ENCODE measurements around the gene FLRT1.

Gene FLRT1

GRCh38 chr11:63997801-63998337 is 37.9 kb upstream of the FLRT1 start:
- H3K4me2 ChIP-seq: peak overlapping the region in 10 of 11 experiments; percentile 77 to 97 (median 91); a peak in 18 of 22 replicates
- no peak overlapping the region for H3K4me3 ChIP-seq
- peaks cover 0 to 23% (median 12%) of the 10 kb centered on the region in 11 experiments; a peak in 16 of 22 replicates for H3K27me3 ChIP-seq
- H4K20me1 ChIP-seq: peaks cover 61 to 100% (median 98%) of the 10 kb centered on the region in 11 experiments
- peaks cover 45 to 63% (median 56%) of the 10 kb centered on the region in 11 experiments for H3K36me3 ChIP-seq
- H3K27ac ChIP-seq: no peak overlapping the region
- peak overlapping the region in 5 of 11 experiments; percentile 4 to 47 (median 19); a peak in 4 of 22 replicates for H3K9ac ChIP-seq
- H3K9me3 ChIP-seq (replicated peaks in 1 of 11): no peaks in the 10 kb centered on the region
- peaks cover 75 to 91% (median 87%) of the 10 kb centered on the region in 10 experiments for H3K4me1 ChIP-seq
- no peak for TF ChIP-seq Cebpa-rat (IDR thresholded peaks at IDR 0.05)

GRCh38 chr11:63998558-63999348 is 37.0 kb upstream of the FLRT1 start:
- H3K27me3 ChIP-seq: peaks cover 0 to 28% (median 12%) of the 10 kb centered on the region in 11 experiments; a peak in 16 of 22 replicates
- peak overlapping the region in 6 of 10 experiments; percentile 38 to 64 (median 43); a peak in 6 of 20 replicates for H3K4me3 ChIP-seq
- peak overlapping the region in 2 of 11 experiments; percentile 47 to 53; a peak in 4 of 22 replicates for H3K9ac ChIP-seq
- no peaks in the 10 kb centered on the region for H3K9me3 ChIP-seq (replicated peaks in 1 of 11)
- peaks cover 67 to 91% (median 86%) of the 10 kb centered on the region in 10 experiments for H3K4me1 ChIP-seq
- TF ChIP-seq Cebpa-rat (IDR thresholded peaks at IDR 0.05): no peak
- no peak overlapping the region for H3K27ac ChIP-seq
- H4K20me1 ChIP-seq: peaks cover 61 to 100% (median 97%) of the 10 kb centered on the region in 11 experiments
- peak overlapping the region; percentile 77 to 97 (median 92) for H3K4me2 ChIP-seq
- peaks cover 44 to 54% (median 49%) of the 10 kb centered on the region in 11 experiments for H3K36me3 ChIP-seq

DNA sequence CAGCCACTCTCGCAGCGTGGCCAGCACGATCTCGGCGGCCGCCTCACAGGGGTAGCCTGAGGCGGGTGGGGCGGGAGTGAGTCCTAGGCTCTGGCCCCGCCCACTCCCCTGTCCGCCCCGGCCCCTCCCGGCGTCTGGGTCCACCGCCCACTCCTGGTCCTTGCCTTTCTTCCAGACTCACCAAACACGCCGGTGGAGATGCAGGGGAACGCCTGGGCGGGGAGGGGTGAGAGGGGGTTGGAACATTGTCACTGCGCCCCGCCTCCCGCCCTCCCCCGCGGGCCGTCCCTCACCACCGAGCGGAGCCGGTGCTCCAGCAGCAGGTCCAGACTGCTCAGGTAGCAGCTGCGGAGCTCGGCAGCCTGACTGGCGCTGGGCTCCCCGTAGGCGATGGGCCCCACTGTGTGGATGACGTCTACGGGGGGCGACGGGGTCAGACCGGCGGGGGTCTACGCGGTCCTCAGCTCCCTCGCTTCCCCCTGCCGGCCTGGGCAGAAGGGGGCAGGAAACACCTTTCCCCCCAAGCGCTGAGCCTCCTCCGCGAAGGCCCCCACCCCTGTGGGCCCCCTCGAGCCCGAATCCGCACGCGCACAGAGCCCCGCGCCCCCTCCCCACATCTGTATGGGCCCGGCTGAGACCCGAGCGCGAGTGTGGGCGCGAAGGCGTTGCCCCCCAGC is 36.2 kb upstream of the FLRT1 start:
- TF ChIP-seq Cebpa-rat (IDR thresholded peaks at IDR 0.05): no peak

DNA sequence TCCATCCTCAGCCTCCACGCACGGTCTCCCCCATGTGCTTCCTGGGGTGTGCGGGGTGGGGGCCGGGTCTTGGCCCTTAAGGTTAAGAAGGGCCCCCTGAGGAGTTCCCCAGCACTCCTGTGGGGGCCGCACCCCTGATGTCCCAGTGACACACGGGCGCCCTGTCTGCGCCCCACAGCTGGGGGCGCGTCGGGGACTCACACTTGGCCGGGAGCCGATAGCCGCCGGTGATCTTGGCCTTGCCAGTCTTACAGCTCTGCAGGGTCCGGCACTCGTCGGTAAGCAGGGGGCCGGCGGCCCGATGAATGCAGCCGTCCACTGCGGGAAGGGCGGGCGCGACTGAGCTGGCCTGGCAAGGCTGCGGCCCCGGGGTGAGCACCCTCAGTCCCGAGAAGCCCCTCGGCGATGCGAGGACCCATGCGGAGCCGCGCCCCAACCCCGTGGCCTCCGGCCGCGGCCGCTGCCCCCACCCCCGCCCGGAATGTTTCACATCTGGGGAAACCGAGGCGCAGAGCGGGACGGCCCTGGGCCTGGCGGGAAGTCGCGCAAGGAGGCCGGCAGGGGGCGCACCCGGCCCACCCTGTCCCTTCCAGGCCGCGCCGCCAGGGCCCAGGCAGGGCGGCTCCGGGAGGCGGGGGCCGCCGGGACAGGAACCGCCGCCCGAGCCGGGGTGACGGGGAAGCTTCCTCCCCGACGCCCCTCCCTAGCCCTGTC is 35.5 kb upstream of the FLRT1 start:
- Histone ChIP-seq H3K4me2 (peak overlapping the region; percentile 77 to 97 (median 92)), H3K27me3 (peaks cover 0 to 30% (median 12%) of the 10 kb centered on the region in 11 experiments; a peak in 16 of 22 replicates), H3K9ac (peak overlapping the region; percentile 6 to 63 (median 47); a peak in 17 of 22 replicates), H4K20me1 (peaks cover 50 to 95% (median 93%) of the 10 kb centered on the region in 11 experiments), H3K36me3 (peaks cover 31 to 40% (median 36%) of the 10 kb centered on the region in 11 experiments), H3K9me3 (replicated peaks in 1 of 11) (no peaks in the 10 kb centered on the region), H3K4me3 (peak overlapping the region; percentile 25 to 64 (median 42); a peak in 19 of 20 replicates), H3K27ac (0 out of 22 replicates have a peak overlapping the region, but pooled peaks of 2 of the 11 experiments have one; percentile 4 to 34), H3K4me1 (peaks cover 55 to 88% (median 79%) of the 10 kb centered on the region in 10 experiments)
- TF ChIP-seq Cebpa-rat (IDR thresholded peaks at IDR 0.05): no peak

More for the DNA sequence above, 36.2 kb upstream of the FLRT1 start:
- Histone ChIP-seq H3K4me3 (peak overlapping the region in 9 of 10 experiments; percentile 25 to 64 (median 42); a peak in 15 of 20 replicates), H3K9ac (peak overlapping the region in 8 of 11 experiments; percentile 33 to 63 (median 51); a peak in 13 of 22 replicates), H4K20me1 (peaks cover 57 to 100% (median 97%) of the 10 kb centered on the region in 11 experiments), H3K4me1 (peaks cover 60 to 90% (median 85%) of the 10 kb centered on the region in 10 experiments), H3K27me3 (peaks cover 0 to 30% (median 12%) of the 10 kb centered on the region in 11 experiments; a peak in 16 of 22 replicates), H3K4me2 (peak overlapping the region; percentile 77 to 97 (median 92)), H3K27ac (no peak overlapping the region), H3K9me3 (replicated peaks in 1 of 11) (no peaks in the 10 kb centered on the region), H3K36me3 (peaks cover 38 to 47% (median 43%) of the 10 kb centered on the region in 11 experiments)

GRCh38 chr11:64000740-64001483 is 34.8 kb upstream of the FLRT1 start:
- peaks cover 24 to 32% (median 29%) of the 10 kb centered on the region in 11 experiments for H3K36me3 ChIP-seq
- no peak for TF ChIP-seq Cebpa-rat (IDR thresholded peaks at IDR 0.05)
- H3K27me3 ChIP-seq: peaks cover 1 to 35% (median 16%) of the 10 kb centered on the region in 11 experiments; a peak in 19 of 22 replicates
- peak overlapping the region; percentile 6 to 63 (median 45); a peak in 11 of 22 replicates for H3K9ac ChIP-seq
- peaks cover 55 to 83% (median 75%) of the 10 kb centered on the region in 10 experiments for H3K4me1 ChIP-seq
- peak overlapping the region; percentile 25 to 64 (median 42); a peak in 16 of 20 replicates for H3K4me3 ChIP-seq
- peak overlapping the region in 2 of 11 experiments; percentile 4 to 34; a peak in 2 of 22 replicates for H3K27ac ChIP-seq
- peak overlapping the region; percentile 77 to 97 (median 92) for H3K4me2 ChIP-seq
- H3K9me3 ChIP-seq (replicated peaks in 1 of 11): no peaks in the 10 kb centered on the region
- peaks cover 44 to 95% (median 86%) of the 10 kb centered on the region in 11 experiments for H4K20me1 ChIP-seq

DNA sequence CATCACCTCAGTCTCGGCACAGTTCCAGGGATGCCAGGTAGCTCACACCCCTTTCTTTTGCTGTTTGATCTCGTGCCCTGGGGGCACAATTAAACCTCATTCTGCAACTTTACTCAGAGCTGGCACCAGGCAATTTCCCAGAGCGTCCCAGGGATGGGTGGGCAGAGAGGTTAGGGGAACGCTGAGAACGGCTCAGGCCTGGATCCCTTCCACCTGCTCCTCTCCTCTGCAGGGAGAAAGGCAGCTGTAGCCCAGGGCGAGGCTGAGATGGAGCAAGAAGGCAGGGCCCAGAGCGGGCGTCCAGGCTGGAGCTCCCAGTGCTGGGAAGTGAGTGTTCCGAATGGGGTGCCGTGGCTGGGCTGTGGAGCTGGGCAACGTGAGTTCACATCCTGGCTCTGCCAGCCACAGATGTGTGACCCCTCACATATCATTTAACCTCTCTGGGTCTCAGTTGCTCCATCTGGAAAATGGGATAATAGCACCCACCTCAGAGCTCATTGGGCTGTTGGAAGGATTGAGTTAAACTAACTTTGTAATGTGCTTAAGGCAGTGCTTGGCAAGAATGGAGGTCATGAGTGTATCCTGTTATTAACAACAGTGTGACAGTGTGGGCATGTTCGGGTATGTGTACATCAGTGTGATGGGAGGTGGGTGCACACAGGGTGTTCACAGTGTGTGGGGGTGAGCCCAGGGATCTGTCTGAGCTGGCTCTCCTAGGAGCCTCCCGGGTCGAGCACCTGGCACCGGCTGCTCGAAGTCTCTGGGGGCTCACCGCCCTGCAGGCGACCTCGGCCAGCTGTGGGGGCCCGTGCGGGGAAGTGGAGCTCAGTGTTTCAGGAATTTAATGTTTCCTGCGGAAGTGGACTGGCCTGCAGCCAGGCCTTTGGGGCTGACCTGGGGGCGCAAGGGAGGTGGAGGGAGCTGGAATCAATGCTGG is 34.0 kb upstream of the FLRT1 start:
- TF ChIP-seq Cebpa-rat (IDR thresholded peaks at IDR 0.05): no peak
- Histone ChIP-seq H3K9me3 (replicated peaks in 1 of 11) (no peaks in the 10 kb centered on the region), H3K4me2 (peak overlapping the region; percentile 77 to 97 (median 92)), H3K27me3 (peaks cover 9 to 44% (median 24%) of the 10 kb centered on the region in 11 experiments), H3K36me3 (peaks cover 16 to 24% (median 20%) of the 10 kb centered on the region in 11 experiments), H3K4me1 (peaks cover 55 to 79% (median 73%) of the 10 kb centered on the region in 10 experiments), H4K20me1 (peaks cover 35 to 95% (median 79%) of the 10 kb centered on the region in 11 experiments; a peak in 21 of 22 replicates), H3K9ac (peak overlapping the region in 8 of 11 experiments; percentile 1 to 56 (median 41); a peak in 12 of 22 replicates), H3K27ac (peak overlapping the region in 3 of 11 experiments; percentile 25 to 55 (median 46); a peak in 5 of 22 replicates), H3K4me3 (peak overlapping the region in 2 of 10 experiments; percentile 28 to 38; a peak in 2 of 20 replicates)

Measured in BLaER1 treated with 17β-estradiol and CSF1 and Interleukin-3, amounts not matched to agents 10 nM and 100 nM (cell line).